Panc1 (cell line): ENCODE data around the gene GAPT. TPM values are rescaled to one million over a fixed set of nuclear protein-coding genes. Genes with fewer than 3 reads are reported as not detected.

ENCODE experiments used
- ATAC-seq: fragments of 200-7000 bp; cut with Tn5 transposase; 2 replicates; pipeline ENCODE4 v1.9.1; 2020; ENCODE audit warnings: mild to moderate bottlenecking, moderate library complexity
- BruUV-seq: library from RNA; stranded (reverse); fragments of 400-500 nt; replicated peaks from 2 replicates; lab custom pipeline; 2021; lab: Mats Ljungman, UMichigan
- CTCF ChIA-PET: fragments of 300-600 bp; sonication (Branson Sonifier 250); formaldehyde crosslinking; loops from one replicate; lab custom pipeline; 2022; ENCODE audit warnings: antibody characterized with exemption; lab: Charles Lee
- POLR2A ChIA-PET: fragments of 300-600 bp; sonication (Branson Sonifier 250); formaldehyde crosslinking; loops from one replicate; lab custom pipeline; 2022; ENCODE audit warnings: antibody characterized with exemption; lab: Charles Lee
- DNase-seq: peaks from one replicate; pipeline ENCODE4 v3.0.0-alpha.2; 2010; ENCODE audit warnings: low read depth, low spot score
- H3K27ac ChIP-seq: 2 replicates; pipeline ENCODE4 v1.5.1; 2011; ENCODE audit warnings: mild to moderate bottlenecking, low read length, inconsistent platforms
- H3K27me3 ChIP-seq: fragments of 200-500 bp; sonication (Bioruptor generic); 2 replicates; pipeline ENCODE4 v1.6.0; 2014; ENCODE audit warnings: low read length, inconsistent platforms; ENCODE audit not compliant: control insufficient read depth, insufficient read depth
- H3K36me3 ChIP-seq: fragments of 200-500 bp; sonication (Bioruptor generic); 2 replicates; pipeline ENCODE4 v1.5.1; 2014; ENCODE audit warnings: inconsistent platforms, mild to moderate bottlenecking, low read length, moderate library complexity; ENCODE audit not compliant: control insufficient read depth, insufficient read depth
- H3K4me1 ChIP-seq: 2 replicates; pipeline ENCODE4 v1.5.1; 2011; ENCODE audit warnings: inconsistent platforms, mild to moderate bottlenecking, low read length, moderate library complexity; ENCODE audit not compliant: control insufficient read depth, insufficient read depth
- H3K4me3 ChIP-seq, 2 experiments: 2 replicates each; pipeline ENCODE4 v1.5.1; 2011 to 2012; ENCODE audit warnings: low read depth in 2 of 2, low read length in 2 of 2, mild to moderate bottlenecking in 2 of 2, inconsistent platforms in 1 of 2, moderate library complexity in 1 of 2
- H3K9me3 ChIP-seq: fragments of 200-500 bp; sonication (Bioruptor generic); 2 replicates; pipeline ENCODE4 v1.5.1; 2014; ENCODE audit warnings: low read depth, mild to moderate bottlenecking, inconsistent platforms, low read length, moderate library complexity; ENCODE audit not compliant: control insufficient read depth, insufficient read depth
- CTCF ChIP-seq: fragments of 450-650 bp; IDR thresholded peaks from 2 replicates; pipeline ENCODE4 v1.5.1; 2017; ENCODE audit warnings: mild to moderate bottlenecking
- POLR2AphosphoS5 ChIP-seq: IDR thresholded peaks from 2 replicates; pipeline ENCODE4 v1.6.1; 2012; ENCODE audit warnings: mild to moderate bottlenecking, low read depth, low read length, moderate library complexity
- REST ChIP-seq, 2 experiments: IDR thresholded peaks; 2 replicates each; pipeline ENCODE4 v1.6.1; 2011 to 2012; ENCODE audit warnings: low read depth in 2 of 2, control low read depth in 1 of 2, low read length in 1 of 2, mild to moderate bottlenecking in 1 of 2, moderate library complexity in 1 of 2; ENCODE audit not compliant: insufficient read depth in 1 of 2
- SIN3A ChIP-seq: IDR thresholded peaks from 2 replicates; pipeline ENCODE4 v1.6.1; 2012; ENCODE audit warnings: low read depth, mild to moderate bottlenecking, low read length, moderate library complexity, borderline replicate concordance; ENCODE audit not compliant: insufficient read depth
- TCF7L2 ChIP-seq: IDR thresholded peaks from 2 replicates; pipeline ENCODE4 v1.6.1; 2011; ENCODE audit warnings: mild to moderate bottlenecking, low read depth, low read length, inconsistent platforms
- in situ Hi-C: cut with HindIII; loops from 2 replicates; pipeline ENCODE4 v1.10.0; 2016; ENCODE audit warnings: low sequenced_read_pairs, low pct_unique_long_range_greater_than_20kb
- intact Hi-C: fragments of 100-400 bp; cut with micrococcal nuclease; formaldehyde crosslinking; loops from one replicate; pipeline ENCODE4 v1.10.0; 2022; ENCODE audit not compliant: unreplicated experiment
- total RNA-seq: library from RNA; stranded (reverse); gene quantifications from one replicate; pipeline ENCODE4 v1.2.1, GENCODE V29; 2021; ENCODE audit not compliant: unreplicated experiment

GAPT gene
- total RNA-seq, 1 experiment from 2014 or later, result not detected

- Histone ChIP-seq H3K27ac (no peak overlapping the region), H3K9me3 (no peaks in the 10 kb centered on the region), H3K4me3 (no peak overlapping the region), H3K4me1 (no peaks in the 10 kb centered on the region), H3K36me3 (no peaks in the 10 kb centered on the region), H3K27me3 (peaks cover 19% of the 10 kb centered on the region)
- in situ Hi-C loops (no loop called here), intact Hi-C loops (no loop called here)
- DNase-seq, result no peak
- no TSS peak for BruUV-seq
- ATAC-seq, result no peak
- POLR2A ChIA-PET, result no interaction called here
- CTCF ChIA-PET, result no interaction called here
- no peak for TF ChIP-seq POLR2AphosphoS5
- no peak for TF ChIP-seq CTCF
- TF ChIP-seq TCF7L2, result no peak
- TF ChIP-seq REST (IDR thresholded peaks at IDR 0.05; ENCODE audit: insufficient read depth in 1 of 2, low read depth in 2 of 2, low read length in 1 of 2), result no peak
- no peak for TF ChIP-seq SIN3A
Observed at GRCh38 chr5:58505502-58505901, 14.3 kb downstream of the GAPT start.

GRCh38 chr5:58505971-58506640, 14.9 kb downstream of the GAPT start:
- Histone ChIP-seq H3K27me3 (peaks cover 19% of the 10 kb centered on the region), H3K4me3 (no peak overlapping the region), H3K9me3 (no peaks in the 10 kb centered on the region), H3K27ac (no peak overlapping the region), H3K36me3 (no peaks in the 10 kb centered on the region), H3K4me1 (no peaks in the 10 kb centered on the region)
- intact Hi-C loops, result no loop called here
- in situ Hi-C loops, result no loop called here
- BruUV-seq, result no TSS peak
- ATAC-seq (no peak), DNase-seq (no peak)
- POLR2A ChIA-PET, result no interaction called here
- CTCF ChIA-PET, result no interaction called here
- TF ChIP-seq REST (IDR thresholded peaks at IDR 0.05; ENCODE audit: insufficient read depth in 1 of 2, low read depth in 2 of 2, low read length in 1 of 2) (no peak), CTCF (no peak), TCF7L2 (no peak), SIN3A (no peak), POLR2AphosphoS5 (no peak)
